IMR-90 (cell line): ENCODE measurements around the gene COA5. TPM values are rescaled to one million over a fixed set of nuclear protein-coding genes. Genes with fewer than 3 reads are reported as not detected.

Experiments used
- ATAC-seq: fragments of 200-7000 bp; cut with Tn5 transposase; 2 replicates; pipeline ENCODE4 v1.9.1; 2020; ENCODE audit warnings: low read depth, mild to moderate bottlenecking, moderate library complexity
- BruUV-seq: library from RNA; stranded (reverse); fragments of 400-500 nt; replicated peaks from 2 replicates; lab custom pipeline; 2021; lab: Mats Ljungman, UMichigan
- CTCF ChIA-PET: fragments of 300-600 bp; formaldehyde crosslinking; extraction: SDS; loops from one replicate; lab custom pipeline; 2021; ENCODE audit warnings: antibody characterized with exemption; lab: Yijun Ruan, JAX
- POLR2A ChIA-PET: fragments of 300-600 bp; sonication (Branson Sonifier 250); formaldehyde crosslinking; loops from one replicate; lab custom pipeline; 2022; ENCODE audit warnings: antibody characterized with exemption; ENCODE audit not compliant: unreplicated experiment; lab: Charles Lee
- DNase-seq: peaks from one replicate; pipeline ENCODE4 v3.0.0; 2013
- H2AFZ ChIP-seq: replicated peaks from 2 replicates; pipeline ENCODE3; 2013; ENCODE audit warnings: low read length, mild to moderate bottlenecking; ENCODE audit not compliant: poor library complexity
- H2AK5ac ChIP-seq: 2 replicates; pipeline ENCODE4 v1.6.1; 2013; ENCODE audit warnings: low read depth, low read length, inconsistent platforms
- H2AK9ac ChIP-seq: replicated peaks from 2 replicates; pipeline ENCODE3; 2013; ENCODE audit warnings: mild to moderate bottlenecking, low read depth, low read length, moderate library complexity; ENCODE audit not compliant: poor library complexity
- H2BK120ac ChIP-seq: 2 replicates; pipeline ENCODE4 v1.6.1; 2013; ENCODE audit warnings: low read depth, low read length, inconsistent platforms
- H2BK15ac ChIP-seq: 3 replicates; pipeline ENCODE4 v1.6.1; 2013; ENCODE audit warnings: low read depth, low read length, inconsistent platforms
- H2BK20ac ChIP-seq: 2 replicates; pipeline ENCODE4 v1.6.1; 2013; ENCODE audit warnings: low read depth, mild to moderate bottlenecking, inconsistent platforms, low read length, moderate library complexity
- H2BK5ac ChIP-seq: 2 replicates; pipeline ENCODE4 v1.6.1; 2013; ENCODE audit warnings: mild to moderate bottlenecking, low read depth, low read length, inconsistent platforms; ENCODE audit not compliant: poor library complexity, severe bottlenecking
- H3K14ac ChIP-seq: replicated peaks from 2 replicates; pipeline ENCODE4 v1.6.1; 2013; ENCODE audit warnings: low read depth, low read length, inconsistent platforms
- H3K18ac ChIP-seq: 2 replicates; pipeline ENCODE4 v1.6.1; 2013; ENCODE audit warnings: low read depth, low read length, control low read depth
- H3K23ac ChIP-seq: 2 replicates; pipeline ENCODE4 v1.6.1; 2013; ENCODE audit warnings: low read depth, low read length, inconsistent platforms
- H3K27ac ChIP-seq: 2 replicates; pipeline ENCODE4 v1.5.1; 2013; ENCODE audit warnings: mild to moderate bottlenecking, control low read depth, low read length; ENCODE audit not compliant: insufficient read depth
- H3K27me3 ChIP-seq: 2 replicates; pipeline ENCODE4 v1.6.1; 2013; ENCODE audit warnings: low read length; ENCODE audit not compliant: control insufficient read depth, insufficient read depth
- H3K36me3 ChIP-seq: 2 replicates; pipeline ENCODE4 v1.6.1; 2013; ENCODE audit warnings: low read length, mixed read lengths; ENCODE audit not compliant: control insufficient read depth, insufficient read depth
- H3K4ac ChIP-seq: 2 replicates; pipeline ENCODE4 v1.6.1; 2013; ENCODE audit warnings: low read depth, low read length, inconsistent platforms
- H3K4me1 ChIP-seq: 2 replicates; pipeline ENCODE4 v1.6.1; 2013; ENCODE audit warnings: low read length, mixed read lengths; ENCODE audit not compliant: control insufficient read depth, insufficient read depth
- H3K4me2 ChIP-seq: 2 replicates; pipeline ENCODE4 v1.6.1; 2013; ENCODE audit warnings: low read depth, mild to moderate bottlenecking, control low read depth, low read length, moderate library complexity
- H3K4me3 ChIP-seq: 2 replicates; pipeline ENCODE4 v1.5.1; 2013; ENCODE audit warnings: low read depth, mild to moderate bottlenecking, control low read depth, low read length, moderate library complexity; ENCODE audit not compliant: insufficient read depth
- H3K56ac ChIP-seq: 2 replicates; pipeline ENCODE4 v1.6.1; 2013; ENCODE audit warnings: low read length, inconsistent platforms; ENCODE audit not compliant: insufficient read depth; ENCODE audit errors: extremely low read depth
- H3K79me1 ChIP-seq, 2 experiments: 2 replicates each; pipeline ENCODE4 v1.6.1; 2013; ENCODE audit warnings: low read length in 2 of 2, inconsistent platforms in 1 of 2, low read depth in 1 of 2
- H3K9ac ChIP-seq: 2 replicates; pipeline ENCODE4 v1.6.1; 2013; ENCODE audit warnings: low read depth, low read length, control low read depth
- H3K9me1 ChIP-seq: 2 replicates; pipeline ENCODE4 v1.6.1; 2013; ENCODE audit warnings: low read length, inconsistent platforms; ENCODE audit not compliant: insufficient read depth
- H3K9me3 ChIP-seq: 2 replicates; pipeline ENCODE4 v1.6.1; 2013; ENCODE audit warnings: low read length; ENCODE audit not compliant: control insufficient read depth, insufficient read depth
- H4K20me1 ChIP-seq: 2 replicates; pipeline ENCODE4 v1.6.1; 2013; ENCODE audit warnings: low read length, inconsistent platforms; ENCODE audit not compliant: insufficient read depth
- H4K5ac ChIP-seq: 2 replicates; pipeline ENCODE4 v1.6.1; 2013; ENCODE audit warnings: mild to moderate bottlenecking, low read depth, low read length, control low read depth
- H4K8ac ChIP-seq, 2 experiments: 2 replicates each; pipeline ENCODE4 v1.6.1; 2013; ENCODE audit warnings: low read depth in 2 of 2, low read length in 2 of 2, control low read depth in 1 of 2, inconsistent platforms in 1 of 2
- H4K91ac ChIP-seq: 2 replicates; pipeline ENCODE4 v1.6.1; 2013; ENCODE audit warnings: low read depth, low read length, inconsistent platforms; ENCODE audit not compliant: insufficient read depth
- BHLHE40 ChIP-seq: fragments of 150-350 bp; IDR thresholded peaks from 2 replicates; pipeline ENCODE4 v1.6.1; 2016; ENCODE audit warnings: mild to moderate bottlenecking, low read depth, low read length
- CHD1 ChIP-seq: IDR thresholded peaks from 2 replicates; pipeline ENCODE4 v1.6.1; 2012; ENCODE audit warnings: low read depth, low read length, improper control_type of control experiment
- CTCF ChIP-seq: conservative IDR thresholded peaks from 2 replicates; pipeline ENCODE4 v1.5.1; 2012; ENCODE audit warnings: mild to moderate bottlenecking, low read depth, low read length, improper control_type of control experiment
- FOS ChIP-seq: fragments of 150-350 bp; IDR thresholded peaks from 2 replicates; pipeline ENCODE4 v1.6.1; 2016; ENCODE audit warnings: low read depth, low read length
- MAFK ChIP-seq: IDR thresholded peaks from 2 replicates; pipeline ENCODE4 v1.6.1; 2012; ENCODE audit warnings: low read depth, low read length, improper control_type of control experiment
- RCOR1 ChIP-seq: IDR thresholded peaks from 2 replicates; pipeline ENCODE4 v1.6.1; 2012; ENCODE audit warnings: mild to moderate bottlenecking, low read length, improper control_type of control experiment; ENCODE audit not compliant: insufficient replicate concordance
- RFX5 ChIP-seq: IDR thresholded peaks from 2 replicates; pipeline ENCODE4 v1.8.0; 2012; ENCODE audit warnings: low read depth, mild to moderate bottlenecking, low read length, moderate library complexity
- SMC3 ChIP-seq: fragments of 150-350 bp; IDR thresholded peaks from 2 replicates; pipeline ENCODE4 v1.6.1; 2016; ENCODE audit warnings: low read depth, mild to moderate bottlenecking, antibody characterized with exemption, low read length, moderate library complexity
- WGBS, 2 experiments: methylation state at CpG; one replicate each; pipeline versions ENCODE4 v1.1.5 to v1.1.7; 2013; ENCODE audit warnings: missing lambda C conversion rate in 2 of 2; ENCODE audit not compliant: insufficient read length in 1 of 2; ENCODE audit errors: extremely low coverage in 2 of 2; 5-methylcytosine and 5-hydroxymethylcytosine counted together
- dilution Hi-C: fragments of 300-500 bp; cut with HindIII; formaldehyde crosslinking; loops from one replicate; pipeline ENCODE4 v1.14.3; 2018; ENCODE audit warnings: low sequenced_read_pairs; ENCODE audit not compliant: unreplicated experiment
- in situ Hi-C: fragments of 300-500 bp; cut with MboI; formaldehyde crosslinking; loops from 3 replicates; pipeline ENCODE4 v1.14.3; 2019; ENCODE audit warnings: low sequenced_read_pairs, inconsistent platforms, mixed read lengths
- intact Hi-C: fragments of 100-400 bp; cut with micrococcal nuclease; formaldehyde crosslinking; loops from 2 replicates; pipeline ENCODE4 v1.10.0; 2022
- polyA plus RNA-seq, 3 experiments: library from polyadenylated mRNA; depleted of rRNA; stranded (reverse); fragments of >200 nt; gene quantifications; 2 replicates each; pipeline ENCODE4 v1.2.3, GENCODE V29; 2012; ENCODE audit warnings: low replicate concordance in 1 of 3
- total RNA-seq: library from RNA; depleted of rRNA; stranded (reverse); fragments of >200 nt; gene quantifications from 2 replicates; pipeline ENCODE4 v1.2.3, GENCODE V29; 2012

The COA5 gene
- total and polyA plus RNA-seq, 2 of the 4 experiments (the other 2 are of a cell fraction), result 8.4 to 14.2 TPM

- no TSS peak for BruUV-seq
- H3K4me3 ChIP-seq, result no peak overlapping the region
- H3K36me3 ChIP-seq, result no peaks in the 10 kb centered on the region
- H3K23ac ChIP-seq, result no peak overlapping the region
- H2AK5ac ChIP-seq, result no peak overlapping the region
- ChIA-PET CTCF (no interaction called here), POLR2A (no interaction called here)
- DNase-seq (no peak), ATAC-seq (no peak)
- H3K4me1 ChIP-seq, result no peaks in the 10 kb centered on the region
- no peak overlapping the region for H3K4me2 ChIP-seq
- H2BK120ac ChIP-seq, result no peak overlapping the region
- no peaks in the 10 kb centered on the region for H3K79me1 ChIP-seq
- H3K9ac ChIP-seq, result no peak overlapping the region
- TF ChIP-seq MAFK, result no peak
- TF ChIP-seq RFX5, result no peak
- TF ChIP-seq RCOR1, result no peak
- TF ChIP-seq FOS, result no peak
- TF ChIP-seq BHLHE40, result no peak
- TF ChIP-seq CTCF, result no peak
- no peak for TF ChIP-seq SMC3
- no peak for TF ChIP-seq CHD1
- peaks cover 3% of the 10 kb centered on the region; the same call in 1 of the 2 replicates for H3K27me3 ChIP-seq
- no peak overlapping the region for H3K14ac ChIP-seq
- intact Hi-C loops, result loop anchor here (2.0 kb wide), 1 partner anchor 13 kb away; no protein-coding TSS in a partner anchor
- no peak overlapping the region for H2BK20ac ChIP-seq
- H3K9me1 ChIP-seq, result no peaks in the 10 kb centered on the region
- no peak overlapping the region for H3K56ac ChIP-seq
- dilution Hi-C loops, result no loop called here
- H2BK5ac ChIP-seq, result no peak overlapping the region
- H2AK9ac ChIP-seq, result no peak overlapping the region
- H2BK15ac ChIP-seq, result no peak overlapping the region
- H2AFZ ChIP-seq, result no peak overlapping the region
- H4K5ac ChIP-seq, result no peak overlapping the region
- H3K27ac ChIP-seq, result no peak overlapping the region
- no peak overlapping the region for H4K91ac ChIP-seq
- WGBS, 2 experiments, result 20% methylated on average over 1 of the region's 10 CpGs; no CpG with 5 or more reads in 1 of the 2 experiments
- H4K20me1 ChIP-seq, result no peaks in the 10 kb centered on the region
- H3K9me3 ChIP-seq, result no peaks in the 10 kb centered on the region
- no peak overlapping the region for H3K4ac ChIP-seq
- in situ Hi-C loops, result loop anchor here (25.0 kb wide), 1 partner anchor 875 kb away; no protein-coding TSS in a partner anchor
- no peak overlapping the region for H3K18ac ChIP-seq
- no peak overlapping the region for H4K8ac ChIP-seq
These were observed 29.3 kb upstream of the COA5 start for GRCh38 chr2:98637401-98638147.
